Measurements from ENCODE around the gene RDH13.

DNA sequence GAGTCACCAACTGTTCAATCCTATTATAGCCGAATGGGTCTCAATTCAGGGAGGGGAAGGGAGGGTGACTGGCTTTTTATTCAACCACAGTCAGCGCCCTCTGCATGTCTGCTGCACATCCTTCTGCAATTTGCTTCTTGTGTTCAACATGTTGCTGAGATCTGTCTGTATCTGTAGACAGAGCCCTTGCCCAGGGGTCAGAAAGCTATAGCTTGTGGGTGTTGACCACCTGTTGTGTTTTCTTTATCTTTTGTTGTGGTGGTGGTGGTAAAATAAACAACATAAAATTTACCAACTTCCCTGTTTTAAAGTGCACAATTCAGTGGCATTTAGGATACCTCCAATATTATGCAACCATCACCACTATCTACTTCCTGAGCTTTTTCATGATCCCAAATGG is 42.3 kb upstream of the RDH13 start:
- TF ChIP-seq CTCF (conservative IDR thresholded peaks at IDR 0.05; ENCODE audit: low read depth, low read length): no peak
- no peak for TF ChIP-seq EZH2 (IDR thresholded peaks at IDR 0.05; ENCODE audit: low read length, unreplicated experiment)
- TF ChIP-seq EZH2phosphoT487 (IDR thresholded peaks at IDR 0.05; ENCODE audit: borderline replicate concordance, low read length): no peak

All from PC-3 (cell line).